Heart right ventricle (tissue), 16 donors: ENCODE results near the gene NMT2. TPM values are rescaled to one million over a fixed set of nuclear protein-coding genes. Genes with fewer than 3 reads are reported as not detected.
"Not testable (repeated sequence)": the region's sequence is repeated elsewhere in the genome, so short reads cannot be mapped to it uniquely, and the experiment has no call there.

Experiments
- ATAC-seq, 8 donors: fragments of 200-7000 bp; cut with Tn5 transposase; one replicate each; pipeline ENCODE4 v1.9.1; 2020; ENCODE audit warnings: mild to moderate bottlenecking in 8 of 8, moderate library complexity in 8 of 8, moderate number of reproducible peaks in 1 of 8
- DNase-seq, 2 donors: peaks; one replicate each; pipeline ENCODE4 v3.0.0-alpha.2; 2020
- H3K27ac ChIP-seq, 10 donors: fragments of 200-600 bp; sonication (generic) in 2 of 10; one replicate each; pipeline versions ENCODE4 v1.5.0 to v1.8.0; 2020 to 2022; ENCODE audit warnings: mild to moderate bottlenecking in 3 of 10
- H3K27me3 ChIP-seq, 7 donors: fragments of 200-600 bp; one replicate each; pipeline ENCODE4 v1.8.0; 2021 to 2022; ENCODE audit warnings: mild to moderate bottlenecking in 2 of 7
- H3K36me3 ChIP-seq, 9 donors: fragments of 200-600 bp; sonication (generic) in 1 of 9; one replicate each; pipeline versions ENCODE4 v1.5.0 to v1.8.0; 2020 to 2022; ENCODE audit warnings: mild to moderate bottlenecking in 2 of 9
- H3K4me1 ChIP-seq, 9 donors: fragments of 200-600 bp; sonication (generic) in 1 of 9; one replicate each; pipeline versions ENCODE4 v1.5.0 to v1.8.0; 2020 to 2022; ENCODE audit warnings: mild to moderate bottlenecking in 4 of 9
- H3K4me3 ChIP-seq, 10 donors: fragments of 200-600 bp; sonication (generic) in 2 of 10; one replicate each; pipeline versions ENCODE4 v1.5.0 to v1.8.0; 2020 to 2022; ENCODE audit warnings: mild to moderate bottlenecking in 7 of 10, moderate library complexity in 2 of 10
- H3K9me3 ChIP-seq, 11 donors: fragments of 200-600 bp in 10 of 11; sonication (generic) in 2 of 11; one replicate each; pipeline versions ENCODE4 v1.5.0 to v1.8.0; 2013 to 2022; ENCODE audit warnings: mild to moderate bottlenecking in 2 of 11, control low read depth in 1 of 11, moderate library complexity in 1 of 11
- WGBS, 2 donors: extraction: QIAGEN DNeasy Blood & Tissue Kit; methylation state at CpG; one replicate each; pipeline ENCODE4 v1.1.7; 2013; ENCODE audit warnings: inconsistent platforms in 1 of 2; 5-methylcytosine and 5-hydroxymethylcytosine counted together
- intact Hi-C, 10 donors: fragments of 100-400 bp; cut with DNase I; formaldehyde crosslinking; loops; one replicate each; pipeline versions ENCODE4 v1.11.1 to v1.14.2; 2022
- polyA plus RNA-seq, 2 donors: library from polyadenylated mRNA; stranded (reverse); fragments of 200-250 nt; gene quantifications; one replicate each; pipeline ENCODE4 v1.2.3, GENCODE V29; 2013
- total RNA-seq, 10 donors: library from RNA; stranded (reverse); fragmentation: NEBNext Ultra II Directional in 3 of 10; extraction: Animal tissue kit (Norgen Biotek cat#: 25700) in 3 of 10; gene quantifications; one replicate each; pipeline versions ENCODE4 v1.2.1 to v1.2.4, GENCODE V29; 2021 to 2023
- TF ChIP-seq, protein P1 (sequence below), 9 donors: fragments of 200-600 bp; sonication (generic) in 2 of 9; IDR thresholded peaks; one replicate each; pipeline versions ENCODE4 v1.5.0 to v1.8.0; 2021 to 2022; ENCODE audit warnings: antibody characterized with exemption in 9 of 9, mild to moderate bottlenecking in 5 of 9, moderate library complexity in 1 of 9
- donor health status: Arrhythmogenic right ventricular cardiomyopathy.
- donor health status: ischemic (EF 13 %, LVEDD 7.1; RV severe dilation, severe dysfunction).
- donor health status: healthy with polysubstance abuse.
- donor health status: DM: no; HTN: yes; CAD: no.
- donor health status: DM: no; HTN: no; CAD: no.
- donor health status: ischemic (EF 25% LVEDD 6.9; RV normal size, moderate dysfunction).
- donor health status: ischemic (EF 25% LVEDD 5.7; RV mildly dilated, moderate dysfunction).
- donor health status: healthy.
- donor health status: DM: yes; HTN: yes; CAD: no.
- donor health status: Ischemic cardiomyopathy.
- donor health status: ischemic (EF 35%, LVEDD 5.7; RV mildly dilated, moderate dysfunction).
- donor health status: nonischemic (EF 11% LVEDD 7.7; RV severe dilation, severe dysfunction).
- donor health status: DM: yes; HTN: yes; CAD: no.
- donor health status: PGD.
- donor health status: ischemic (EF 29% LVEDD 5.4; RV normal size, mild dysfunction).
- donor health status: nonischemic (EF 23%, LVEDD 6.1; RV moderate dilation, normal function).

The NMT2 gene
- total and polyA plus RNA-seq, 12 donors = 6.1 to 14.5 (median 11.6) TPM

DNA sequence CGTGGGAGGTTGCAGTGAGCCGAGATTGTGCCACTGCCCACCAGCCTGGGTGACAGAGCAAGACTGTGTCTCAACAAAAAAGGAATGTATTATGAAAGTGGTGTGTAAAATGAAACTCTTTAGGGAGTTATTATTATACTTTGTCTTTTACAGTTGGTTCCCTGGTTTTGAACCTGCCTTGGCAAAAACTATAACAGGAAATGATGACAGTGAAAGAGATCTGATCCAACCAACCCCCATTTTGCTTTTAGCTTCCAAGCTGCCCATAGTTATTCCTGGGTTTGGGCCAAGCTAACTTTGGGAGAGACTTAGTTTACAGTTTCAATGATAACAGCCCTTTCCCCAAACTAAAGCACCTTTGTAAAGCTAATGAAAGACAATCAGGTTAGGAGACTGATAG lies 34.1 kb upstream of the NMT2 start:
- DNase-seq (no peak), ATAC-seq (no peak)
- WGBS, 2 donors = 92 to 96% methylated on average over 2 of the region's 2 CpGs
- Histone ChIP-seq H3K9me3 (no peaks in the 10 kb centered on the region), H3K4me3 (no peak overlapping the region), H3K36me3 (no peaks in the 10 kb centered on the region), H3K4me1 (peaks cover 0 to 30% (median 9%) of the 10 kb centered on the region in 9 donors), H3K27me3 (no peaks in the 10 kb centered on the region), H3K27ac (no peak overlapping the region)
- TF ChIP-seq, protein P1, sequence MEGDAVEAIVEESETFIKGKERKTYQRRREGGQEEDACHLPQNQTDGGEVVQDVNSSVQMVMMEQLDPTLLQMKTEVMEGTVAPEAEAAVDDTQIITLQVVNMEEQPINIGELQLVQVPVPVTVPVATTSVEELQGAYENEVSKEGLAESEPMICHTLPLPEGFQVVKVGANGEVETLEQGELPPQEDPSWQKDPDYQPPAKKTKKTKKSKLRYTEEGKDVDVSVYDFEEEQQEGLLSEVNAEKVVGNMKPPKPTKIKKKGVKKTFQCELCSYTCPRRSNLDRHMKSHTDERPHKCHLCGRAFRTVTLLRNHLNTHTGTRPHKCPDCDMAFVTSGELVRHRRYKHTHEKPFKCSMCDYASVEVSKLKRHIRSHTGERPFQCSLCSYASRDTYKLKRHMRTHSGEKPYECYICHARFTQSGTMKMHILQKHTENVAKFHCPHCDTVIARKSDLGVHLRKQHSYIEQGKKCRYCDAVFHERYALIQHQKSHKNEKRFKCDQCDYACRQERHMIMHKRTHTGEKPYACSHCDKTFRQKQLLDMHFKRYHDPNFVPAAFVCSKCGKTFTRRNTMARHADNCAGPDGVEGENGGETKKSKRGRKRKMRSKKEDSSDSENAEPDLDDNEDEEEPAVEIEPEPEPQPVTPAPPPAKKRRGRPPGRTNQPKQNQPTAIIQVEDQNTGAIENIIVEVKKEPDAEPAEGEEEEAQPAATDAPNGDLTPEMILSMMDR (IDR thresholded peaks at IDR 0.05) = no peak
- intact Hi-C loops = no loop called here

DNA sequence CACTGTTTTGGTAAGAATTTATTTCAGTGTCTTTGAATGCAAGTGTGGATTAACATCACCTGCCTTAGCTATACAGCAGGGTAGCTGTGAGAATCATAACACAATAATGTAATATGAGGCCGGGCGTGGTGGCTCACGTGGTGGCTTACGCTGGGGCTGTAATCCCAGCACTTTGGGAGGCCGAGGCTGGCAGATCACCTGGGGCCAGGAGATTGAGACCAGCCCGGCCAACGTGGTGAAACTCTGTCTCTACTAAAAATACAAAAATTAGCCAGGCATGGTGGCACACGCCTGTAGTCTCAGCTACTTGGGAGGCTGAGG lies 33.8 kb upstream of the NMT2 start:
- H3K36me3 ChIP-seq, H3K4me3 ChIP-seq, H3K27me3 ChIP-seq, H3K9me3 ChIP-seq, ATAC-seq, intact Hi-C loops, H3K27ac ChIP-seq, DNase-seq: not testable (repeated sequence)
- WGBS, 2 donors = 96 to 98% methylated on average over 8 of the region's 8 CpGs
- peaks cover 0 to 33% (median 9%) of the 10 kb centered on the region in 9 donors for H3K4me1 ChIP-seq

DNA sequence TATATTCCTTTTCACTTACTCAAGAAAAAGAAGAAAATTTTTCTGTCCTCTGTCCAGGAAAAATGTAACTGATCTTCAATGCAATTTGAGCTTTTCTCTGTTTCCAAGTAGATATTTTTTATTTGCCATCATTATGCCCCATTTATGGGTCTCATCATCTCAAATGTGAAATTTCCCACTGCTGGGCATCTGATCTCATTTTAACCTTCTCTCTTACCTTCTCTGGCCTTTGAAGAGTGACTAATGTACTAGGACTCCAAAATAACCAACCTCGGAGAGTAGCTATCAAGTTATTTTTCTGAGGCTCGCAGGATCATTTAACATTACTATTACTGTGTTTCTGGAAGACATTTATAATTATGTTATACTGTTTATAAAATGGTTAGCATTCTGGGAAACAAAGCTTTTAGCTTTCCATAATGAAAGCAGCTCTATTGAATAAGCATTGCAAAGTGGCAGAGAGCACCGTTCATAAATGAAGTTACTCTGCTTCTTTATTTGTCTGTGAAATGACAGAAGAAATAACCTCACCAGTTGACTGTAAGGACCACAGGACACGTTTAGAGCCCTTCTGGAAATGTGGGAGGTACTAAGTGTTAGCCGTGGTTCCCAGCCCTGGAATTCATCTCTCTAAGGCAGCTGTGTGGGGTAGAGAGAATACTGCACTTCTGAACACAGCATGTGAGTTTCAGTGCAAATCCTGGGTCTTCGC lies 33.3 kb upstream of the NMT2 start:
- Histone ChIP-seq H3K27me3 (no peaks in the 10 kb centered on the region), H3K27ac (peak overlapping the region in 2 of 10 donors; percentile 4 to 13), H3K4me3 (no peak overlapping the region), H3K4me1 (peaks cover 0 to 38% (median 9%) of the 10 kb centered on the region in 9 donors), H3K9me3 (no peaks in the 10 kb centered on the region), H3K36me3 (no peaks in the 10 kb centered on the region)
- DNase-seq (no peak), ATAC-seq (no peak)
- 75 to 78% methylated on average over 6 of the region's 6 CpGs for WGBS, 2 donors
- TF ChIP-seq, protein P1 (IDR thresholded peaks at IDR 0.05) = no peak
- intact Hi-C loops = no loop called here

DNA sequence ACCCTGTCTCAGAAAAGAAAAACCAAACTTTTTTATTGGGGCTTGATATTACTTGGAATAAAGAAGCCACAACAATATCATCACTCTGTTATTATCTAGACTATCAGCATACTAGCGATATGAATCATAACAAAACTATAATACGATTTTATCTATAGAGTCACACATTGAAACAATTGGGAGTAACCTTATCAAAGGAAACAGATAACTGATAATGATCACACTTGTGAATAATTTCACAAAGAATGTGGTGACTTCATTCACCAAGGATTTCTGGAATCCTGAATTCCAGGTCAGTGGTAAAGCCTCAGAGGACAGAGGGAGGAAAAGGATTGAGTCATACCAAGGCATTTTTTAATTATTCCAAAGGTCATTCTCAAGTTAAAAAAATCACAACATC lies 32.1 kb upstream of the NMT2 start:
- DNase-seq (no peak), ATAC-seq (peak in 7 of 8 donors; percentile 56 to 81 (median 70))
- H3K4me3 ChIP-seq = no peak overlapping the region
- H3K9me3 ChIP-seq = peaks cover 0 to 2% (median 0%) of the 10 kb centered on the region in 11 donors
- TF ChIP-seq, protein P1 (IDR thresholded peaks at IDR 0.05) = no peak
- intact Hi-C loops = no loop called here
- WGBS, 2 donors = 44 to 50% methylated on average over 2 of the region's 2 CpGs
- peak overlapping the region in 3 of 10 donors; percentile 18 to 62 (median 49) for H3K27ac ChIP-seq
- no peaks in the 10 kb centered on the region for H3K36me3 ChIP-seq
- peaks cover 0 to 47% (median 13%) of the 10 kb centered on the region in 9 donors for H3K4me1 ChIP-seq
- no peaks in the 10 kb centered on the region for H3K27me3 ChIP-seq

DNA sequence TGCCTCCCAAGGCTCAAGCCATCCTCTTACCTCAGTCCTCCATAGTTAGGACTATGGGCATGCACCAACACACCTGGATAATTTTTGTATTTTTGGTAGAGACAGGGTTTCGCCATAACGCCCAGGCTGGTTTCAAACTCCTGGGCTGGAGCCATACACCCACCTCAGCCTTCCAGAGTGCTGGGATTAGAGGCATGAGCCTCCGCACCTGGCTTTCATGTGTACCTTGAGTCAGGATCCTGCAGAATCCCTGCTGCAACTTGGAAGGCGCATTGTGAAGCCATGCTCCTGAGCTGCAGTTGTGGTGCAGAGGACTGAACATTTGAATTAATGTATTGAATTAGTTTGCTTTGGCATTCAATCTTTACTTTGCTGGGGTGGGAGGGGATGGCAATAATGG lies 29.4 kb upstream of the NMT2 start:
- Histone ChIP-seq H3K9me3 (peaks cover 0 to 13% (median 0%) of the 10 kb centered on the region in 11 donors), H3K27me3 (no peaks in the 10 kb centered on the region), H3K36me3 (no peaks in the 10 kb centered on the region), H3K27ac (peak overlapping the region in 1 of 10 donors; percentile 5), H3K4me3 (no peak overlapping the region), H3K4me1 (peaks cover 0 to 48% (median 13%) of the 10 kb centered on the region in 9 donors)
- TF ChIP-seq, protein P1 (IDR thresholded peaks at IDR 0.05) = no peak
- no peak for ATAC-seq
- intact Hi-C loops = no loop called here
- no peak for DNase-seq
- WGBS, 2 donors = 96 to 97% methylated on average over 4 of the region's 4 CpGs
